GM18519 (cell line): ENCODE results near the gene PKMYT1.
"Not testable (repeated sequence)": the region's sequence is repeated elsewhere in the genome, so short reads cannot be mapped to it uniquely, and the experiment has no call there.

Experiments used
- ATAC-seq: cut with Tn5 transposase; IDR thresholded peaks from one replicate; pipeline ENCODE4 v1.9.1; 2021; ENCODE audit warnings: mild to moderate bottlenecking, moderate library complexity; ENCODE audit not compliant: unreplicated experiment, low FRiP score

Gene PKMYT1

GRCh38 chr16:2938206-2938605, 42.0 kb downstream of the PKMYT1 start:
- ATAC-seq = no peak

- no peak for ATAC-seq
Measured at GRCh38 chr16:2937170-2937569, 43.1 kb downstream of the PKMYT1 start.

DNA sequence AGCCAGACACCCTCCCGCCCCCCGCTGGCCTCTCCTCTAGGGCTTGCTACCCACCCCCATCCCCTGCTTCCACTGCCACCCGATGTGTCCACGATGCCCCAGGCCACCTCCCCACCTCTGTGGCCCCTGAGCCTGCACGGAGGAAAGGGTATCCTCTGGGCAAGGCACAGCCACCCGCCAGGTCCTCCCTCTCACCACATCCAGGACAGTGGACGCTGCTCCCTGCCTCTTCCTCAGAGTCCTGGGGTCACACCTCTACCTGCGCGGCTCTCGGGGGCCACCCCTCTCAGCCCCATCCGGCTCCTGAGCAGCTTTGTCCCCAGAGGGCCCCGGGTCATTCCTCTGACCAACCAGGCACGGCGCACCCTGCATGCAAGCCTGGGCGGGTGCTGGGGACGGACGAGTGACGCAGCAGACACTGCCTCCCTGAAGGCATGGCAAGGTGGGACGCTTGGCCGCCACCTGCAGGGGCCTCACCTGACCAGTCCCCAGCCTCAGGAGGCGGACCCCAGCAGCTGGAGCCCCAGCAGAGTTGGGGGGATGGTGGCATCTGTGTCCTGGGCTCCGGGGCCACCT, 43.7 kb downstream of the PKMYT1 start:
- no peak for ATAC-seq

- no peak for ATAC-seq
Measured at GRCh38 chr16:2934450-2934849, 45.8 kb downstream of the PKMYT1 start.

- ATAC-seq = no peak
Measured at GRCh38 chr16:2933701-2934100, 46.5 kb downstream of the PKMYT1 start.

GRCh38 chr16:2933136-2933535, 47.1 kb downstream of the PKMYT1 start:
- no peak for ATAC-seq

- ATAC-seq = not testable (repeated sequence)
Measured at GRCh38 chr16:2931231-2931914, 48.9 kb downstream of the PKMYT1 start.

DNA sequence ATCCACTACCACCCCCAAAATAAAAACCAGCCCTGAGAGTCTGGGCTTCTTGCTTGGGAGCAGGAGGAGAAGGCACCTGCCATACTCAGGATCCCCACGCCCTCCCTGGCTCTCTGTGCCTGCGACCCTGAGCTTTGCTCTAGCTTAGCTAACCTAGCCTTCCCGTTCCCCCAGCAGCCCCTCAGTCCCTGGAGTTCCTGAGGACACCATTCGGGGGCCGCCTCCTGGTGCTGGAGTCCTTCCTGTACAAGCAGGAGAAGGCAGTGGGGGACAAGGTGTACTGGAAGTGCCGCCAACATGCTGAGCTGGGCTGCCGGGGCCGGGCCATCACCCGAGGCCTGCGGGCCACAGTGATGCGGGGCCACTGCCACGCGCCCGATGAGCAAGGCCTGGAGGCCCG, 50.0 kb downstream of the PKMYT1 start:
- no peak for ATAC-seq

DNA sequence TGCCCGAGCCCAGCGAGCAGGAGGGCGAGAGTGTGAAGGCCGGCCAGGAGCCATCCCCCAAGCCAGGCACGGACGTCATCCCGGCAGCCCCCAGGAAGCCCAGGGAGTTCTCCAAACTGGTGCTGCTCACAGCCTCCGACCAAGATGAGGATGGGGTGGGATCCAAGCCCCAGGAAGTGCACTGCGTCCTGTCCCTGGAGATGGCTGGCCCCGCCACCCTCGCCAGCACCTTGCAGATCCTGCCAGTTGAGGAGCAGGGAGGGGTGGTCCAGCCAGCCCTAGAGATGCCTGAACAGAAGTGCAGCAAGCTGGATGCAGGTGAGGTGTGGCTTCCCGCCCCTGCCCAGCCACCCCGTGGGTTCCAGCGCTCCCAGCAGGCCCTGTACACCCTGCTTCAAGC, 50.6 kb downstream of the PKMYT1 start:
- ATAC-seq = no peak

DNA sequence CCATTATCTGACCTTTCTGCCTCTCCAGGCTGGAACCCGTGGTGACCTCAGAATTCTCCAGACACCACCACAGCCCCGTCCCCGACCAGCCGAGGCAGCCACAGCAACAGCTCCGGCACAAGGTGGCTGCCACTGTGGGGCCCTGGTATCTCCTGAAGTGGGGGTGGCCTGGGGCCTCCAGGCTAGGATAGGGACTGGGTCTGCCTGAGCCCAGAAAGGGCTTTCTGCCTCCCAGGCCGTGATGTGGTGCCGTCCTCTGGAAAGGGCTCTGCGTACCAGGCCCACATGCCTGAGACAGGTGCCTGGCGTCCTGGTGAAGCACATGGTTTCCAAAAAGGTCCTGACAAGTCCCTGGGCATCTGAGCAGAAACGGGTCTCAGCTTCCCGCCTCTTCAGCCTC, 51.5 kb downstream of the PKMYT1 start:
- no peak for ATAC-seq

GRCh38 chr16:2928151-2928550, 52.1 kb downstream of the PKMYT1 start:
- not testable (repeated sequence) for ATAC-seq

GRCh38 chr16:2927010-2927646, 53.1 kb downstream of the PKMYT1 start:
- ATAC-seq = no peak

GRCh38 chr16:2926650-2926999, 53.6 kb downstream of the PKMYT1 start:
- no peak for ATAC-seq

GRCh38 chr16:2925951-2926649, 54.1 kb downstream of the PKMYT1 start:
- no peak for ATAC-seq

DNA sequence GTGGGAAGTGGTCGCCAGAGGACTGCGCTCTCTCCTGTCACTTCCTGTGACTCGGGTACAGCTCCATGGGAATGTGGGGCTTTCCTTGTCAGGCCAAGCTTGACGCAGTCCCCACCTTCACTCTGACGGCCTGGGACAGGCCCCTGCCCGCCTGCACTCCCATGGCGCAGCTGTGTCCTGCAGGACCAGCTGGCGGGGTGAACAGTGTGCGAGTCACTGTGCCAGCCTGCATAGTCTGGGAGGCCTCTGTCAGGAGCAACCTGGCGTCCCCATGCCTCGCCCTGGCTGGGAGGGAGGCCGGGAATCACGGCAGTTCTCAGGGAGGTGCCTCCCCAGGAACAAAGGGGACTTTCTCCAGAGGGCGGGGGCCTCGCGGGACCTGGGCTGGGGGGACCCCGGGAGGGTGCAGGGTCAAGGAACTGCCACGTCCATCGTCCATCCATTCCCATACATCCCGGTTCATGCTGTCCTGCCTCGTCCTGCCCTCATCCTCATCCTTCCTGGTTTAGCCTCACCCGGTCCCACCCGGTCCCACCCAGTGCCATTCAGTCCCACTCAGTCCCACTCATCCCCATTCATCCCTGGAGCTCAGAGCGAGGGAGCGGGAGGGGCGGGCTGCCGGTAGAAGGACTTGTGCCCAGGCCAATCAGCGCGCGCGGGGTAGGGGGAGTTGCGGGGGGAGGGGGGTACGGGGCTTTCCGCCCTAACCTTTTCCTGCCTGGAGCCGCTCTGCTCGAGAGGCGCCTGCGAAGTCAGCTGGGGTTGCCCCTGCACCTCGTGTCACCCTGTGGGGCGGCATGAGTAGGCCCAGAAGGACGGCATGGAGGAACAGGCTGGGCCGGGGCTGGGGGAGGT, 55.1 kb downstream of the PKMYT1 start:
- no peak for ATAC-seq

GRCh38 chr16:2923481-2923880, 56.8 kb downstream of the PKMYT1 start:
- ATAC-seq = no peak
